ENCODE data around the gene ZNF692. TPM values are rescaled to one million over a fixed set of nuclear protein-coding genes. Genes with fewer than 3 reads are reported as not detected.
"Not testable (repeated sequence)": the region's sequence is repeated elsewhere in the genome, so short reads cannot be mapped to it uniquely, and the experiment has no call there.

Gene ZNF692
- polyA plus RNA-seq, 2 donors: 36.3 to 120 TPM

- H3K4me1 ChIP-seq (ENCODE audit: control insufficient read depth in 2 of 2, insufficient read depth in 2 of 2, low read length in 1 of 2): peaks cover 5 to 6% of the 10 kb centered on the region in 2 donors
Measured at GRCh38 chr1:248841702-248842395, 17.0 kb downstream of the ZNF692 start.

GRCh38 chr1:248840946-248841345 is 17.9 kb downstream of the ZNF692 start:
- WGBS, 2 donors: 94 to 99% methylated on average over 4 of the region's 4 CpGs
- H3K4me1 ChIP-seq (ENCODE audit: control insufficient read depth in 2 of 2, insufficient read depth in 2 of 2, low read length in 1 of 2): peaks cover 5 to 6% of the 10 kb centered on the region in 2 donors
- no peaks in the 10 kb centered on the region for H3K9me3 ChIP-seq (ENCODE audit: control insufficient read depth in 2 of 2, insufficient read depth in 1 of 2, low read depth in 1 of 2, low read length in 1 of 2)
- H3K36me3 ChIP-seq (ENCODE audit: control insufficient read depth in 2 of 2, insufficient read depth in 2 of 2, low read length in 1 of 2): peaks cover 4 to 10% of the 10 kb centered on the region in 2 donors
- H3K4me3 ChIP-seq (ENCODE audit: low read depth in 1 of 2, low read length in 2 of 2): no peak overlapping the region
- H3K27ac ChIP-seq (ENCODE audit: low read depth in 2 of 2, low read length in 1 of 2): no peak overlapping the region
- no peaks in the 10 kb centered on the region for H3K27me3 ChIP-seq (ENCODE audit: control insufficient read depth in 1 of 2, insufficient read depth in 2 of 2, low read length in 2 of 2)

More at GRCh38 chr1:248841702-248842395, 17.0 kb downstream of the ZNF692 start:
- H3K27me3 ChIP-seq (ENCODE audit: control insufficient read depth in 1 of 2, insufficient read depth in 2 of 2, low read length in 2 of 2): no peaks in the 10 kb centered on the region
- peak overlapping the region; percentile 67 to 79 for H3K27ac ChIP-seq (ENCODE audit: low read depth in 2 of 2, low read length in 1 of 2)
- no peaks in the 10 kb centered on the region for H3K9me3 ChIP-seq (ENCODE audit: control insufficient read depth in 2 of 2, insufficient read depth in 1 of 2, low read depth in 1 of 2, low read length in 1 of 2)
- no peak overlapping the region for H3K4me3 ChIP-seq (ENCODE audit: low read depth in 1 of 2, low read length in 2 of 2)
- peaks cover 11 to 16% of the 10 kb centered on the region in 2 donors for H3K36me3 ChIP-seq (ENCODE audit: control insufficient read depth in 2 of 2, insufficient read depth in 2 of 2, low read length in 1 of 2)
- WGBS, 2 donors: 39 to 45% methylated on average over 12 of the region's 12 CpGs

- Histone ChIP-seq H3K9me3 (ENCODE audit: control insufficient read depth in 2 of 2, insufficient read depth in 1 of 2, low read depth in 1 of 2, low read length in 1 of 2) (no peaks in the 10 kb centered on the region), H3K27me3 (ENCODE audit: control insufficient read depth in 1 of 2, insufficient read depth in 2 of 2, low read length in 2 of 2) (no peaks in the 10 kb centered on the region), H3K4me1 (ENCODE audit: control insufficient read depth in 2 of 2, insufficient read depth in 2 of 2, low read length in 1 of 2) (peaks cover 5 to 6% of the 10 kb centered on the region in 2 donors), H3K4me3 (ENCODE audit: low read depth in 1 of 2, low read length in 2 of 2) (peak overlapping the region; percentile 78 to 84), H3K36me3 (ENCODE audit: control insufficient read depth in 2 of 2, insufficient read depth in 2 of 2, low read length in 1 of 2) (no peaks in the 10 kb centered on the region), H3K27ac (ENCODE audit: low read depth in 2 of 2, low read length in 1 of 2) (peak overlapping the region; percentile 100)
- 12 to 13% methylated on average over 10 of the region's 10 CpGs for WGBS, 2 donors
Measured at GRCh38 chr1:248839168-248839555, 19.7 kb downstream of the ZNF692 start.

- WGBS, 2 donors: 0 to 1% methylated on average over 69 to 82 of the region's 82 CpGs
- Histone ChIP-seq H3K4me3 (ENCODE audit: low read depth in 1 of 2, low read length in 2 of 2) (peak overlapping the region; percentile 78 to 84), H3K4me1 (ENCODE audit: control insufficient read depth in 2 of 2, insufficient read depth in 2 of 2, low read length in 1 of 2) (peaks cover 5 to 6% of the 10 kb centered on the region in 2 donors), H3K27ac (ENCODE audit: low read depth in 2 of 2, low read length in 1 of 2) (peak overlapping the region; percentile 100), H3K27me3 (ENCODE audit: control insufficient read depth in 1 of 2, insufficient read depth in 2 of 2, low read length in 2 of 2) (no peaks in the 10 kb centered on the region), H3K9me3 (ENCODE audit: control insufficient read depth in 2 of 2, insufficient read depth in 1 of 2, low read depth in 1 of 2, low read length in 1 of 2) (no peaks in the 10 kb centered on the region), H3K36me3 (ENCODE audit: control insufficient read depth in 2 of 2, insufficient read depth in 2 of 2, low read length in 1 of 2) (no peaks in the 10 kb centered on the region)
Measured at GRCh38 chr1:248838357-248839167, 20.3 kb downstream of the ZNF692 start.

- Histone ChIP-seq H3K9me3 (ENCODE audit: control insufficient read depth in 2 of 2, insufficient read depth in 1 of 2, low read depth in 1 of 2, low read length in 1 of 2) (no peaks in the 10 kb centered on the region), H3K27ac (ENCODE audit: low read depth in 2 of 2, low read length in 1 of 2) (peak within 1 kb of the TSS; percentile 100), H3K36me3 (ENCODE audit: control insufficient read depth in 2 of 2, insufficient read depth in 2 of 2, low read length in 1 of 2) (no peaks in the 10 kb centered on the region), H3K4me1 (ENCODE audit: control insufficient read depth in 2 of 2, insufficient read depth in 2 of 2, low read length in 1 of 2) (peaks cover 4 to 6% of the 10 kb centered on the region in 2 donors), H3K27me3 (ENCODE audit: control insufficient read depth in 1 of 2, insufficient read depth in 2 of 2, low read length in 2 of 2) (no peaks in the 10 kb centered on the region), H3K4me3 (ENCODE audit: low read depth in 1 of 2, low read length in 2 of 2) (peak within 1 kb of the TSS; percentile 78 to 84)
- 0 to 1% methylated on average over 36 to 48 of the region's 48 CpGs for WGBS, 2 donors
Measured at GRCh38 chr1:248837781-248838356, 21.0 kb downstream of the ZNF692 start, which contains the start of gene ZNF672. Gene ZNF672, plus strand, starts transcription at chr1:248838224. Its CDS starts 9,051 bp downstream, at chr1:248847275.

- no peaks in the 10 kb centered on the region for H3K27me3 ChIP-seq (ENCODE audit: control insufficient read depth in 1 of 2, insufficient read depth in 2 of 2, low read length in 2 of 2)
- WGBS, 2 donors: 46 to 49% methylated on average over 11 of the region's 11 CpGs
- H3K9me3 ChIP-seq (ENCODE audit: control insufficient read depth in 2 of 2, insufficient read depth in 1 of 2, low read depth in 1 of 2, low read length in 1 of 2): no peaks in the 10 kb centered on the region
- no peaks in the 10 kb centered on the region for H3K4me1 ChIP-seq (ENCODE audit: control insufficient read depth in 2 of 2, insufficient read depth in 2 of 2, low read length in 1 of 2)
- peak overlapping the region; percentile 87 to 98 for H3K27ac ChIP-seq (ENCODE audit: low read depth in 2 of 2, low read length in 1 of 2)
- no peaks in the 10 kb centered on the region for H3K36me3 ChIP-seq (ENCODE audit: control insufficient read depth in 2 of 2, insufficient read depth in 2 of 2, low read length in 1 of 2)
- peak overlapping the region; percentile 64 to 78 for H3K4me3 ChIP-seq (ENCODE audit: low read depth in 1 of 2, low read length in 2 of 2)
Measured at GRCh38 chr1:248837045-248837780, 21.7 kb downstream of the ZNF692 start.

GRCh38 chr1:248834343-248834940 is 24.4 kb downstream of the ZNF692 start:
- Histone ChIP-seq H3K4me1 (ENCODE audit: control insufficient read depth in 2 of 2, insufficient read depth in 2 of 2, low read length in 1 of 2) (no peaks in the 10 kb centered on the region), H3K36me3 (ENCODE audit: control insufficient read depth in 2 of 2, insufficient read depth in 2 of 2, low read length in 1 of 2) (no peaks in the 10 kb centered on the region), H3K27me3 (ENCODE audit: control insufficient read depth in 1 of 2, insufficient read depth in 2 of 2, low read length in 2 of 2) (no peaks in the 10 kb centered on the region), H3K4me3 (ENCODE audit: low read depth in 1 of 2, low read length in 2 of 2) (no peak overlapping the region), H3K9me3 (ENCODE audit: control insufficient read depth in 2 of 2, insufficient read depth in 1 of 2, low read depth in 1 of 2, low read length in 1 of 2) (no peaks in the 10 kb centered on the region), H3K27ac (ENCODE audit: low read depth in 2 of 2, low read length in 1 of 2) (no peak overlapping the region)
- 57 to 60% methylated on average over 7 of the region's 7 CpGs for WGBS, 2 donors

GRCh38 chr1:248831842-248832241 is 27.0 kb downstream of the ZNF692 start:
- WGBS, 2 donors: 84 to 94% methylated on average over 1 of the region's 1 CpG
- no peaks in the 10 kb centered on the region for H3K27me3 ChIP-seq (ENCODE audit: control insufficient read depth in 1 of 2, insufficient read depth in 2 of 2, low read length in 2 of 2)
- no peak overlapping the region for H3K27ac ChIP-seq (ENCODE audit: low read depth in 2 of 2, low read length in 1 of 2)

GRCh38 chr1:248830718-248831017 is 28.2 kb downstream of the ZNF692 start:
- H3K4me3 ChIP-seq (ENCODE audit: low read depth in 1 of 2, low read length in 2 of 2); H3K27ac ChIP-seq (ENCODE audit: low read depth in 2 of 2, low read length in 1 of 2); H3K4me1 ChIP-seq (ENCODE audit: control insufficient read depth in 2 of 2, insufficient read depth in 2 of 2, low read length in 1 of 2); H3K9me3 ChIP-seq (ENCODE audit: control insufficient read depth in 2 of 2, insufficient read depth in 1 of 2, low read depth in 1 of 2, low read length in 1 of 2); H3K27me3 ChIP-seq (ENCODE audit: control insufficient read depth in 1 of 2, insufficient read depth in 2 of 2, low read length in 2 of 2); H3K36me3 ChIP-seq (ENCODE audit: control insufficient read depth in 2 of 2, insufficient read depth in 2 of 2, low read length in 1 of 2): not testable (repeated sequence)
- WGBS, 2 donors: 66 to 72% methylated on average over 3 of the region's 3 CpGs

More at GRCh38 chr1:248831842-248832241, 27.0 kb downstream of the ZNF692 start:
- Histone ChIP-seq H3K9me3 (ENCODE audit: control insufficient read depth in 2 of 2, insufficient read depth in 1 of 2, low read depth in 1 of 2, low read length in 1 of 2) (no peaks in the 10 kb centered on the region), H3K4me1 (ENCODE audit: control insufficient read depth in 2 of 2, insufficient read depth in 2 of 2, low read length in 1 of 2) (no peaks in the 10 kb centered on the region), H3K4me3 (ENCODE audit: low read depth in 1 of 2, low read length in 2 of 2) (no peak overlapping the region), H3K36me3 (ENCODE audit: control insufficient read depth in 2 of 2, insufficient read depth in 2 of 2, low read length in 1 of 2) (no peaks in the 10 kb centered on the region)
